Bronchus fibroblast of lung (primary cell): ENCODE measurements around the gene MOSPD2. TPM values are rescaled to one million over a fixed set of nuclear protein-coding genes. Genes with fewer than 3 reads are reported as not detected.

Source experiments
- total RNA-seq: library from RNA; depleted of rRNA; stranded (reverse); fragments of >200 nt; gene quantifications from 2 replicates; pipeline ENCODE4 v1.2.3, GENCODE V29; 2015

Gene MOSPD2
- total RNA-seq, result 8.2 and 11.3 TPM in 2 replicates

GRCh38 chrX:14872851-14873675 lies at the start of gene MOSPD2, which contains the start of gene FANCB:
Gene MOSPD2, plus strand, starts transcription at chrX:14873421. Its CDS starts 108 bp downstream, at chrX:14873529.
Gene FANCB, minus strand, starts transcription at chrX:14873069. Its CDS starts 7,559 bp downstream, at chrX:14865510.

Other genes with a start within 250 kb of the MOSPD2 start
- gene FANCB, start 352 bp upstream of the MOSPD2 start, total RNA-seq, result 3.0 and 3.9 TPM in 2 replicates